Stimulated activated CD8-positive, alpha-beta memory T cell treated with anti-CD3 and anti-CD28 coated beads, Interleukin-12 subunit alpha, Interleukin-12 subunit beta, amount 100 ng/mL, for 24 hours (primary cell): ENCODE results near the gene EVA1C.
"Not testable (repeated sequence)": the region's sequence is repeated elsewhere in the genome, so short reads cannot be mapped to it uniquely, and the experiment has no call there.

ENCODE experiments used
- DNase-seq: peaks from one replicate; pipeline ENCODE4 v3.0.0-alpha.2; 2020; ENCODE audit errors: extremely low read depth

Gene EVA1C

GRCh38 chr21:32390537-32391224, 21.8 kb upstream of the EVA1C start:
- not testable (repeated sequence) for DNase-seq

- no peak for DNase-seq
Observed at GRCh38 chr21:32391755-32392154, 20.8 kb upstream of the EVA1C start.

GRCh38 chr21:32392299-32392879, 20.1 kb upstream of the EVA1C start:
- no peak for DNase-seq

- DNase-seq, result peak; percentile 83
Observed at GRCh38 chr21:32392880-32393676, 19.4 kb upstream of the EVA1C start, which contains the start of gene URB1. Gene URB1, minus strand, starts transcription at chr21:32393012. Its CDS starts 102 bp downstream, at chr21:32392910.

GRCh38 chr21:32393677-32394001, 18.9 kb upstream of the EVA1C start:
- no peak for DNase-seq

GRCh38 chr21:32403201-32403777, 9.2 kb upstream of the EVA1C start:
- no peak for DNase-seq

GRCh38 chr21:32406405-32406804, 6.1 kb upstream of the EVA1C start:
- DNase-seq, result no peak

- DNase-seq, result no peak
Observed at GRCh38 chr21:32410291-32410690, 2.2 kb upstream of the EVA1C start.

- no peak for DNase-seq
Observed at GRCh38 chr21:32410916-32411315, 1.6 kb upstream of the EVA1C start.

- DNase-seq, result peak; percentile 45
Observed at GRCh38 chr21:32411350-32412161, 950 bp upstream of the EVA1C start.

- no peak for DNase-seq
Observed at GRCh38 chr21:32413015-32413504, 554 bp downstream of the EVA1C start.

- DNase-seq, result no peak
Observed at GRCh38 chr21:32413697-32414578, 1.4 kb downstream of the EVA1C start.

GRCh38 chr21:32414579-32415358, 2.3 kb downstream of the EVA1C start:
- DNase-seq, result no peak

GRCh38 chr21:32415451-32416398, 3.2 kb downstream of the EVA1C start:
- DNase-seq, result no peak

- DNase-seq, result no peak
Observed at GRCh38 chr21:32418146-32418545, 5.6 kb downstream of the EVA1C start.

- no peak for DNase-seq
Observed at GRCh38 chr21:32422064-32422463, 9.6 kb downstream of the EVA1C start.

GRCh38 chr21:32423320-32424190, 11.0 kb downstream of the EVA1C start:
- no peak for DNase-seq

- no peak for DNase-seq
Observed at GRCh38 chr21:32424191-32424535, 11.7 kb downstream of the EVA1C start.
